ENCODE results near the gene SYCP2L.

DNA sequence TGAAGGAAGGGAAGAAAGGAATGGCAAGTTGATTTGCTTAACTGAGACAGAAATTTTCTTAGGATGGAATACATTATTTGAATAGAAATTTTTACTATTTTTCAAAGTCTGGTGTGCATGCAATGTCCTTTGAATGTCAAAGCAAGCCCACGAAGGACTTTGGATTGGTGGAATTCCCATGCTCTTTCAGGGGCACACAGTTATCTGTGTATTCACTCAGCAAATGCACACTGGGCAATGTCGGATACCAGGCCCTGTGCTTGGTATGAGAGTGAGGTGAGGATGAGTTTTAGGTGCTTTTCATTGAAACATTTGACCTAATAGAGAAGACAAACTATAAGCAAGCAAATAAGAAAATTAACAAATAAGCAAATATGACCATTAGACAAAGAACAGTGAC lies 73.3 kb downstream of the SYCP2L start:
- TF ChIP-seq, protein P1, sequence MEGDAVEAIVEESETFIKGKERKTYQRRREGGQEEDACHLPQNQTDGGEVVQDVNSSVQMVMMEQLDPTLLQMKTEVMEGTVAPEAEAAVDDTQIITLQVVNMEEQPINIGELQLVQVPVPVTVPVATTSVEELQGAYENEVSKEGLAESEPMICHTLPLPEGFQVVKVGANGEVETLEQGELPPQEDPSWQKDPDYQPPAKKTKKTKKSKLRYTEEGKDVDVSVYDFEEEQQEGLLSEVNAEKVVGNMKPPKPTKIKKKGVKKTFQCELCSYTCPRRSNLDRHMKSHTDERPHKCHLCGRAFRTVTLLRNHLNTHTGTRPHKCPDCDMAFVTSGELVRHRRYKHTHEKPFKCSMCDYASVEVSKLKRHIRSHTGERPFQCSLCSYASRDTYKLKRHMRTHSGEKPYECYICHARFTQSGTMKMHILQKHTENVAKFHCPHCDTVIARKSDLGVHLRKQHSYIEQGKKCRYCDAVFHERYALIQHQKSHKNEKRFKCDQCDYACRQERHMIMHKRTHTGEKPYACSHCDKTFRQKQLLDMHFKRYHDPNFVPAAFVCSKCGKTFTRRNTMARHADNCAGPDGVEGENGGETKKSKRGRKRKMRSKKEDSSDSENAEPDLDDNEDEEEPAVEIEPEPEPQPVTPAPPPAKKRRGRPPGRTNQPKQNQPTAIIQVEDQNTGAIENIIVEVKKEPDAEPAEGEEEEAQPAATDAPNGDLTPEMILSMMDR (IDR thresholded peaks at IDR 0.05; ENCODE audit: poor library complexity, severe bottlenecking) = no peak
- no peak for TF ChIP-seq TAF1 (IDR thresholded peaks at IDR 0.05; ENCODE audit: low read depth)
- TF ChIP-seq EZH2 (IDR thresholded peaks at IDR 0.05; ENCODE audit: borderline replicate concordance, insufficient read depth, low read length, poor library complexity, severe bottlenecking) = no peak
- TF ChIP-seq SMC3 (conservative IDR thresholded peaks at IDR 0.05; ENCODE audit: poor library complexity) = no peak
- no peak for TF ChIP-seq MXI1 (conservative IDR thresholded peaks at IDR 0.05; ENCODE audit: poor library complexity, severe bottlenecking)
- no peak for TF ChIP-seq POLR2AphosphoS5 (IDR thresholded peaks at IDR 0.05)
- TF ChIP-seq, protein P2, sequence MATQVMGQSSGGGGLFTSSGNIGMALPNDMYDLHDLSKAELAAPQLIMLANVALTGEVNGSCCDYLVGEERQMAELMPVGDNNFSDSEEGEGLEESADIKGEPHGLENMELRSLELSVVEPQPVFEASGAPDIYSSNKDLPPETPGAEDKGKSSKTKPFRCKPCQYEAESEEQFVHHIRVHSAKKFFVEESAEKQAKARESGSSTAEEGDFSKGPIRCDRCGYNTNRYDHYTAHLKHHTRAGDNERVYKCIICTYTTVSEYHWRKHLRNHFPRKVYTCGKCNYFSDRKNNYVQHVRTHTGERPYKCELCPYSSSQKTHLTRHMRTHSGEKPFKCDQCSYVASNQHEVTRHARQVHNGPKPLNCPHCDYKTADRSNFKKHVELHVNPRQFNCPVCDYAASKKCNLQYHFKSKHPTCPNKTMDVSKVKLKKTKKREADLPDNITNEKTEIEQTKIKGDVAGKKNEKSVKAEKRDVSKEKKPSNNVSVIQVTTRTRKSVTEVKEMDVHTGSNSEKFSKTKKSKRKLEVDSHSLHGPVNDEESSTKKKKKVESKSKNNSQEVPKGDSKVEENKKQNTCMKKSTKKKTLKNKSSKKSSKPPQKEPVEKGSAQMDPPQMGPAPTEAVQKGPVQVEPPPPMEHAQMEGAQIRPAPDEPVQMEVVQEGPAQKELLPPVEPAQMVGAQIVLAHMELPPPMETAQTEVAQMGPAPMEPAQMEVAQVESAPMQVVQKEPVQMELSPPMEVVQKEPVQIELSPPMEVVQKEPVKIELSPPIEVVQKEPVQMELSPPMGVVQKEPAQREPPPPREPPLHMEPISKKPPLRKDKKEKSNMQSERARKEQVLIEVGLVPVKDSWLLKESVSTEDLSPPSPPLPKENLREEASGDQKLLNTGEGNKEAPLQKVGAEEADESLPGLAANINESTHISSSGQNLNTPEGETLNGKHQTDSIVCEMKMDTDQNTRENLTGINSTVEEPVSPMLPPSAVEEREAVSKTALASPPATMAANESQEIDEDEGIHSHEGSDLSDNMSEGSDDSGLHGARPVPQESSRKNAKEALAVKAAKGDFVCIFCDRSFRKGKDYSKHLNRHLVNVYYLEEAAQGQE (IDR thresholded peaks at IDR 0.05; ENCODE audit: borderline replicate concordance) = no peak
- TF ChIP-seq EP300 (conservative IDR thresholded peaks at IDR 0.05; ENCODE audit: poor library complexity, severe bottlenecking) = no peak
